Stimulated activated CD8-positive, alpha-beta memory T cell treated with anti-CD3 and anti-CD28 coated beads, Interleukin-7, amount 100 ng/mL, for 1 hour (primary cell): ENCODE data around the gene BCL7A.

ENCODE experiments used
- DNase-seq, 2 donors: peaks; one replicate each; pipeline ENCODE4 v3.0.0-alpha.2; 2020; ENCODE audit warnings: low read depth in 2 of 2

Gene BCL7A

GRCh38 chr12:121996945-121997612 lies 24.6 kb upstream of the BCL7A start:
- no peak for DNase-seq

- DNase-seq, result no peak
Measured at GRCh38 chr12:122001466-122002209, 20.0 kb upstream of the BCL7A start.

GRCh38 chr12:122003651-122004611 lies 17.8 kb upstream of the BCL7A start:
- no peak for DNase-seq

GRCh38 chr12:122004633-122005071 lies 17.0 kb upstream of the BCL7A start:
- no peak for DNase-seq

GRCh38 chr12:122005252-122005776 lies 16.4 kb upstream of the BCL7A start:
- DNase-seq, result no peak

GRCh38 chr12:122006186-122006926 lies 15.3 kb upstream of the BCL7A start:
- DNase-seq, result no peak

GRCh38 chr12:122009741-122010140 lies 11.9 kb upstream of the BCL7A start:
- DNase-seq, result no peak

GRCh38 chr12:122012184-122012583 lies 9.5 kb upstream of the BCL7A start:
- no peak for DNase-seq

- no peak for DNase-seq
Measured at GRCh38 chr12:122013136-122013535, 8.5 kb upstream of the BCL7A start.

- no peak for DNase-seq
Measured at GRCh38 chr12:122013791-122014590, 7.7 kb upstream of the BCL7A start.

- no peak for DNase-seq
Measured at GRCh38 chr12:122014781-122015180, 6.9 kb upstream of the BCL7A start.

- no peak for DNase-seq
Measured at GRCh38 chr12:122018457-122018856, 3.2 kb upstream of the BCL7A start.

GRCh38 chr12:122018937-122019336 lies 2.7 kb upstream of the BCL7A start:
- DNase-seq, result no peak

- DNase-seq, result no peak
Measured at GRCh38 chr12:122020795-122021192, 890 bp upstream of the BCL7A start.

- DNase-seq, result no peak
Measured at GRCh38 chr12:122021193-122021821, 377 bp upstream of the BCL7A start.

GRCh38 chr12:122022393-122023338 lies 982 bp downstream of the BCL7A start:
- no peak for DNase-seq

GRCh38 chr12:122023339-122024131 lies 1.9 kb downstream of the BCL7A start:
- no peak for DNase-seq
